Stimulated activated naive CD8-positive, alpha-beta T cell treated with anti-CD3 and anti-CD28 coated beads, Interleukin-15, amount 100 ng/mL, for 72 hours (primary cell): ENCODE measurements around the gene MB21D2.
A peak's percentile ranks its signal among the peaks of the same experiment; 100 is the strongest.

Experiments
- ATAC-seq: fragments of 150-1000 bp; cut with Tn5 transposase; 2 replicates; pipeline ENCODE4 v1.10.0; 2021; ENCODE audit warnings: mild to moderate bottlenecking, moderate library complexity
- DNase-seq, 2 donors: peaks; one replicate each; pipeline ENCODE4 v3.0.0; 2021 to 2022
- H3K27ac Mint-ChIP-seq, 2 donors: one replicate each; pipeline ENCODE4 v1.8.0; 2022; ENCODE audit warnings: mild to moderate bottlenecking in 2 of 2, mixed read lengths in 2 of 2, moderate library complexity in 2 of 2
- H3K27me3 Mint-ChIP-seq: one replicate; pipeline ENCODE4 v1.8.0; 2022; ENCODE audit warnings: mixed read lengths
- H3K4me1 Mint-ChIP-seq: one replicate; pipeline ENCODE4 v1.8.0; 2022; ENCODE audit warnings: mild to moderate bottlenecking, mixed read lengths
- H3K4me3 Mint-ChIP-seq, 2 donors: one replicate each; pipeline ENCODE4 v1.8.0; 2022; ENCODE audit warnings: mild to moderate bottlenecking in 2 of 2, mixed read lengths in 2 of 2, moderate library complexity in 1 of 2
- H3K9me3 Mint-ChIP-seq, 2 donors: one replicate each; pipeline ENCODE4 v1.8.0; 2022; ENCODE audit warnings: mixed read lengths in 2 of 2

Gene MB21D2

GRCh38 chr3:192929755-192930547, 12.3 kb upstream of the MB21D2 start:
- no peak for DNase-seq
- Mint-ChIP-seq H3K4me3 (no peak overlapping the region), H3K9me3 (no peaks in the 10 kb centered on the region), H3K27me3 (peaks cover 9% of the 10 kb centered on the region), H3K27ac (peak overlapping the region in 1 of 2 donors; percentile 57), H3K4me1 (no peaks in the 10 kb centered on the region)
- no peak for ATAC-seq

GRCh38 chr3:192929146-192929545, 11.5 kb upstream of the MB21D2 start:
- no peak overlapping the region for H3K4me3 Mint-ChIP-seq
- no peaks in the 10 kb centered on the region for H3K9me3 Mint-ChIP-seq
- peaks cover 9% of the 10 kb centered on the region for H3K27me3 Mint-ChIP-seq
- ATAC-seq (no peak), DNase-seq (no peak)
- H3K4me1 Mint-ChIP-seq, result no peaks in the 10 kb centered on the region
- no peak overlapping the region for H3K27ac Mint-ChIP-seq

- H3K9me3 Mint-ChIP-seq, result no peaks in the 10 kb centered on the region
- H3K4me3 Mint-ChIP-seq, result no peak overlapping the region
- H3K27me3 Mint-ChIP-seq, result peaks cover 12% of the 10 kb centered on the region
- DNase-seq (no peak), ATAC-seq (no peak)
- no peaks in the 10 kb centered on the region for H3K4me1 Mint-ChIP-seq
- no peak overlapping the region for H3K27ac Mint-ChIP-seq
These were observed 11.1 kb upstream of the MB21D2 start for GRCh38 chr3:192928720-192929119.

- H3K4me3 Mint-ChIP-seq, result no peak overlapping the region
- ATAC-seq, result no peak
- H3K27ac Mint-ChIP-seq, result no peak overlapping the region
- no peaks in the 10 kb centered on the region for H3K9me3 Mint-ChIP-seq
- peaks cover 19% of the 10 kb centered on the region for H3K27me3 Mint-ChIP-seq
- H3K4me1 Mint-ChIP-seq, result no peaks in the 10 kb centered on the region
- no peak for DNase-seq
These were observed 10.4 kb upstream of the MB21D2 start for GRCh38 chr3:192928016-192928415.

GRCh38 chr3:192927016-192927415, 9.4 kb upstream of the MB21D2 start:
- Mint-ChIP-seq H3K9me3 (no peaks in the 10 kb centered on the region), H3K27ac (no peak overlapping the region), H3K4me1 (no peaks in the 10 kb centered on the region), H3K4me3 (no peak overlapping the region), H3K27me3 (peaks cover 22% of the 10 kb centered on the region)
- no peak for DNase-seq
- ATAC-seq, result no peak

- H3K27me3 Mint-ChIP-seq, result peaks cover 54% of the 10 kb centered on the region
- no peak overlapping the region for H3K4me3 Mint-ChIP-seq
- H3K4me1 Mint-ChIP-seq, result peaks cover 13% of the 10 kb centered on the region
- DNase-seq (no peak), ATAC-seq (no peak)
- no peaks in the 10 kb centered on the region for H3K9me3 Mint-ChIP-seq
- no peak overlapping the region for H3K27ac Mint-ChIP-seq
These were observed 6.1 kb upstream of the MB21D2 start for GRCh38 chr3:192923731-192924130.

GRCh38 chr3:192921793-192922192, 4.1 kb upstream of the MB21D2 start:
- peaks cover 25% of the 10 kb centered on the region for H3K4me1 Mint-ChIP-seq
- no peak overlapping the region for H3K4me3 Mint-ChIP-seq
- H3K9me3 Mint-ChIP-seq, result no peaks in the 10 kb centered on the region
- ATAC-seq (no peak), DNase-seq (no peak)
- H3K27me3 Mint-ChIP-seq, result peaks cover 65% of the 10 kb centered on the region
- no peak overlapping the region for H3K27ac Mint-ChIP-seq

- H3K27me3 Mint-ChIP-seq, result peaks cover 78% of the 10 kb centered on the region
- no peak overlapping the region for H3K4me3 Mint-ChIP-seq
- peaks cover 39% of the 10 kb centered on the region for H3K4me1 Mint-ChIP-seq
- ATAC-seq (no peak), DNase-seq (no peak)
- H3K27ac Mint-ChIP-seq, result no peak overlapping the region
- H3K9me3 Mint-ChIP-seq, result no peaks in the 10 kb centered on the region
These were observed 2.8 kb upstream of the MB21D2 start for GRCh38 chr3:192920411-192920810.

- no peak overlapping the region for H3K27ac Mint-ChIP-seq
- H3K4me3 Mint-ChIP-seq, result no peak overlapping the region
- ATAC-seq, result no peak
These were observed 2.2 kb upstream of the MB21D2 start for GRCh38 chr3:192919901-192920300.

GRCh38 chr3:192918275-192918588, 576 bp upstream of the MB21D2 start:
- Mint-ChIP-seq H3K27me3 (peaks cover 85% of the 10 kb centered on the region), H3K4me3 (peak overlapping the region; percentile 97 to 98), H3K27ac (peak overlapping the region; percentile 87 to 98), H3K4me1 (peaks cover 52% of the 10 kb centered on the region), H3K9me3 (no peaks in the 10 kb centered on the region)
- DNase-seq, result no peak
- ATAC-seq, result no peak

More at GRCh38 chr3:192919901-192920300, 2.2 kb upstream of the MB21D2 start:
- Mint-ChIP-seq H3K4me1 (peaks cover 43% of the 10 kb centered on the region), H3K27me3 (peaks cover 83% of the 10 kb centered on the region), H3K9me3 (no peaks in the 10 kb centered on the region)
- DNase-seq, result no peak

- peak; percentile 41 for ATAC-seq
- H3K4me1 Mint-ChIP-seq, result peaks cover 52% of the 10 kb centered on the region
- no peaks in the 10 kb centered on the region for H3K9me3 Mint-ChIP-seq
- peak; percentile 36 to 42 for DNase-seq
- H3K4me3 Mint-ChIP-seq, result peak overlapping the region; percentile 97 to 98
- peaks cover 82% of the 10 kb centered on the region for H3K27me3 Mint-ChIP-seq
- peak overlapping the region; percentile 96 to 97 for H3K27ac Mint-ChIP-seq
These were observed 640 bp downstream of the MB21D2 start for GRCh38 chr3:192917028-192917403.

GRCh38 chr3:192916371-192917027, 1.2 kb downstream of the MB21D2 start:
- ATAC-seq (peak; percentile 7), DNase-seq (no peak)
- H3K27ac Mint-ChIP-seq, result peak overlapping the region; percentile 5 to 96
- H3K27me3 Mint-ChIP-seq, result peaks cover 82% of the 10 kb centered on the region
- peaks cover 52% of the 10 kb centered on the region for H3K4me1 Mint-ChIP-seq
- H3K4me3 Mint-ChIP-seq, result peak overlapping the region; percentile 97 to 98
- H3K9me3 Mint-ChIP-seq, result no peaks in the 10 kb centered on the region

GRCh38 chr3:192915722-192916121, 1.9 kb downstream of the MB21D2 start:
- no peak for ATAC-seq
- DNase-seq, result no peak

GRCh38 chr3:192915304-192915703, 2.4 kb downstream of the MB21D2 start:
- Mint-ChIP-seq H3K4me3 (peak overlapping the region; percentile 55 to 97), H3K9me3 (no peaks in the 10 kb centered on the region), H3K4me1 (peaks cover 52% of the 10 kb centered on the region), H3K27ac (no peak overlapping the region), H3K27me3 (peaks cover 75% of the 10 kb centered on the region)
- DNase-seq, result no peak
- ATAC-seq, result no peak

More at GRCh38 chr3:192915722-192916121, 1.9 kb downstream of the MB21D2 start:
- no peak overlapping the region for H3K27ac Mint-ChIP-seq
- H3K9me3 Mint-ChIP-seq, result no peaks in the 10 kb centered on the region
- peaks cover 79% of the 10 kb centered on the region for H3K27me3 Mint-ChIP-seq
- peak overlapping the region; percentile 55 to 97 for H3K4me3 Mint-ChIP-seq
- peaks cover 52% of the 10 kb centered on the region for H3K4me1 Mint-ChIP-seq

GRCh38 chr3:192914848-192915247, 2.8 kb downstream of the MB21D2 start:
- Mint-ChIP-seq H3K4me3 (peak overlapping the region; percentile 55 to 97), H3K9me3 (no peaks in the 10 kb centered on the region), H3K27ac (no peak overlapping the region), H3K27me3 (peaks cover 70% of the 10 kb centered on the region), H3K4me1 (peaks cover 50% of the 10 kb centered on the region)
- ATAC-seq, result no peak
- no peak for DNase-seq

- H3K4me1 Mint-ChIP-seq, result peaks cover 37% of the 10 kb centered on the region
- H3K27me3 Mint-ChIP-seq, result peaks cover 57% of the 10 kb centered on the region
- no peak overlapping the region for H3K4me3 Mint-ChIP-seq
- no peak for ATAC-seq
- H3K9me3 Mint-ChIP-seq, result no peaks in the 10 kb centered on the region
- no peak overlapping the region for H3K27ac Mint-ChIP-seq
- no peak for DNase-seq
These were observed 4.1 kb downstream of the MB21D2 start for GRCh38 chr3:192913540-192913939.
